HepG2 (cell line): ENCODE results near the gene NAMPT. TPM values are rescaled to one million over a fixed set of nuclear protein-coding genes. Genes with fewer than 3 reads are reported as not detected.

Source experiments
- ATAC-seq: fragments of 200-7000 bp; cut with Tn5 transposase; 3 replicates; pipeline ENCODE4 v1.9.1; 2020; ENCODE audit warnings: mild to moderate bottlenecking, moderate library complexity
- BruUV-seq: library from RNA; stranded (reverse); fragments of 400-500 nt; replicated peaks from 2 replicates; lab custom pipeline; 2021; lab: Mats Ljungman, UMichigan
- CTCF ChIA-PET: fragments of 300-600 bp; formaldehyde crosslinking; extraction: SDS; loops from one replicate; lab custom pipeline; 2021; ENCODE audit warnings: low total read pairs, inconsistent platforms, low intra/inter-chr PET ratio; lab: Yijun Ruan, JAX
- POLR2A ChIA-PET: fragments of 350-600 bp; sonication (Branson Sonifier 250); formaldehyde crosslinking; loops from one replicate; lab custom pipeline; 2020; ENCODE audit warnings: antibody characterized with exemption, inconsistent platforms; lab: Yijun Ruan, JAX
- DNase-seq: peaks from one replicate; pipeline ENCODE4 v3.0.0-alpha.2; 2015; ENCODE audit warnings: low spot score
- FAIRE-seq: peaks from 3 replicates; lab custom pipeline; 2011; peaks lifted over from hg19 to GRCh38; lab: Jason Lieb, UNC
- H2AFZ ChIP-seq: one replicate; pipeline ENCODE4 v1.6.1; 2011; ENCODE audit warnings: low read length, inconsistent platforms
- H3K27ac ChIP-seq: fragments of 300-600 bp; 3 replicates; pipeline ENCODE4 v1.8.0; 2011; ENCODE audit warnings: mixed run types, mild to moderate bottlenecking, mixed read lengths, low read length, inconsistent platforms; ENCODE audit not compliant: insufficient read depth; ENCODE audit errors: extremely low read length
- H3K27me3 ChIP-seq, 2 experiments: fragments of 200-600 bp in 1 of 2; 2 replicates in 1 of 2; 3 replicates in 1 of 2; pipeline versions ENCODE4 v1.6.0 to v1.8.0; 2011; ENCODE audit warnings: low read length in 2 of 2, mild to moderate bottlenecking in 2 of 2, moderate library complexity in 2 of 2, inconsistent platforms in 1 of 2; ENCODE audit not compliant: insufficient read depth in 2 of 2, control insufficient read depth in 1 of 2
- H3K36me3 ChIP-seq, 2 experiments: fragments of 200-600 bp in 1 of 2; replicated peaks in 1 of 2; 2 replicates in 1 of 2; 3 replicates in 1 of 2; pipeline versions ENCODE4 v1.5.1 to v1.8.0; 2011; ENCODE audit warnings: low read length in 2 of 2, inconsistent platforms in 1 of 2; ENCODE audit not compliant: insufficient read depth in 2 of 2, control insufficient read depth in 1 of 2
- H3K4me1 ChIP-seq: 2 replicates; pipeline ENCODE4 v1.5.1; 2012; ENCODE audit warnings: low read length, inconsistent platforms; ENCODE audit not compliant: insufficient read depth
- H3K4me2 ChIP-seq: 2 replicates; pipeline ENCODE4 v1.6.0; 2011; ENCODE audit warnings: low read depth, low read length, inconsistent platforms
- H3K4me3 ChIP-seq, 3 experiments: fragments of 200-600 bp in 1 of 3; sonication (generic), shearing (Covaris generic) in 1 of 3; replicated peaks in 1 of 3; 2 replicates each; pipeline ENCODE4 v1.5.1; 2011 to 2016; ENCODE audit warnings: low read length in 3 of 3, inconsistent platforms in 2 of 3, low read depth in 2 of 3, mild to moderate bottlenecking in 2 of 3, control low read depth in 1 of 3, mixed read lengths in 1 of 3; ENCODE audit not compliant: insufficient read depth in 1 of 3
- H3K79me2 ChIP-seq: one replicate; pipeline ENCODE4 v1.6.1; 2011; ENCODE audit warnings: low read length, inconsistent platforms; ENCODE audit not compliant: insufficient read depth
- H3K9ac ChIP-seq: 2 replicates; pipeline ENCODE4 v1.6.0; 2011; ENCODE audit warnings: mild to moderate bottlenecking, low read depth, low read length, inconsistent platforms; ENCODE audit not compliant: insufficient read depth
- H3K9me3 ChIP-seq: 2 replicates; pipeline ENCODE4 v1.5.1; 2012; ENCODE audit warnings: mild to moderate bottlenecking, low read length
- H4K20me1 ChIP-seq: 2 replicates; pipeline ENCODE4 v1.6.0; 2011; ENCODE audit warnings: inconsistent platforms, mild to moderate bottlenecking, low read length, moderate library complexity; ENCODE audit not compliant: insufficient read depth
- ATF4 ChIP-seq, 2 experiments: fragments of 450-650 bp in 1 of 2; sonication (generic) in 1 of 2; formaldehyde crosslinking; IDR thresholded peaks; 2 replicates each; pipeline versions ENCODE4 v1.5.0 to v1.8.0; 2020 to 2022; ENCODE audit warnings: mild to moderate bottlenecking in 1 of 2, missing genetic modification reagents in 1 of 2
- DMTF1 ChIP-seq: sonication (generic); formaldehyde crosslinking; IDR thresholded peaks from 2 replicates; pipeline ENCODE4 v1.4.0; 2020; ENCODE audit warnings: mild to moderate bottlenecking, missing genetic modification reagents
- EP300 ChIP-seq, 3 experiments: sonication (generic) in 1 of 3; formaldehyde crosslinking in 1 of 3; IDR thresholded peaks; 2 replicates each; pipeline versions ENCODE4 v1.5.1 to v1.6.1; 2011 to 2020; ENCODE audit warnings: low read depth in 2 of 3, low read length in 2 of 3, borderline replicate concordance in 1 of 3, improper control_type of control experiment in 1 of 3, mild to moderate bottlenecking in 1 of 3, missing genetic modification reagents in 1 of 3, moderate library complexity in 1 of 3
- HDAC2 ChIP-seq: sonication (generic); formaldehyde crosslinking; IDR thresholded peaks from 2 replicates; pipeline ENCODE4 v1.4.0; 2020; ENCODE audit warnings: missing genetic modification reagents
- MATR3 ChIP-seq: sonication (generic); formaldehyde crosslinking; IDR thresholded peaks from 2 replicates; pipeline ENCODE4 v1.4.0; 2020; ENCODE audit warnings: missing genetic modification reagents
- MLLT10 ChIP-seq: sonication (generic); formaldehyde crosslinking; IDR thresholded peaks from 2 replicates; pipeline ENCODE4 v1.4.0; 2020; ENCODE audit warnings: missing genetic modification reagents
- MTF2 ChIP-seq: sonication (generic); formaldehyde crosslinking; IDR thresholded peaks from 2 replicates; pipeline ENCODE4 v1.5.0; 2020; ENCODE audit warnings: missing genetic modification reagents, borderline replicate concordance
- RFX1 ChIP-seq: fragments of 450-650 bp; IDR thresholded peaks from 2 replicates; pipeline ENCODE4 v1.6.1; 2017
- TMF1 ChIP-seq: sonication (generic); formaldehyde crosslinking; IDR thresholded peaks from 2 replicates; pipeline ENCODE4 v1.8.1; 2022; ENCODE audit warnings: low read depth, missing genetic modification reagents
- WIZ ChIP-seq: sonication (generic); formaldehyde crosslinking; IDR thresholded peaks from 2 replicates; pipeline ENCODE4 v1.5.1; 2020; ENCODE audit warnings: mild to moderate bottlenecking, missing genetic modification reagents
- ZNF33A ChIP-seq: sonication (generic); formaldehyde crosslinking; IDR thresholded peaks from 2 replicates; pipeline ENCODE4 v1.5.1; 2020; ENCODE audit warnings: missing genetic modification reagents, mild to moderate bottlenecking, moderate library complexity, borderline replicate concordance
- ZNF784 ChIP-seq: sonication (generic); formaldehyde crosslinking; IDR thresholded peaks from 2 replicates; pipeline ENCODE4 v1.5.1; 2020; ENCODE audit warnings: missing genetic modification reagents, mild to moderate bottlenecking, borderline replicate concordance
- in situ Hi-C: cut with HindIII; loops from 2 replicates; pipeline ENCODE4 v1.10.0; 2017; ENCODE audit warnings: low pct_unique_long_range_greater_than_20kb; ENCODE audit not compliant: extremely low pct_ligation_motif_present
- intact Hi-C: fragments of 100-400 bp; cut with micrococcal nuclease; formaldehyde crosslinking; loops from one replicate; pipeline ENCODE4 v1.10.0; 2022; ENCODE audit not compliant: unreplicated experiment
- polyA plus RNA-seq, 8 experiments: library from polyadenylated mRNA; depleted of rRNA in 3 of 8; stranded (reverse) in 7 of 8; unstranded in 1 of 8; fragments of >200 nt; fragmentation: Illumina TruSeq in 4 of 8; extraction: Trizol in 4 of 8; gene quantifications; 2 replicates each; pipeline versions ENCODE4 v1.2.1 to v1.2.3, GENCODE V29; 2011 to 2016; ENCODE audit warnings: low read depth in 4 of 8, missing spikeins in 1 of 8, mixed read lengths in 1 of 8; ENCODE audit not compliant: insufficient read depth in 1 of 8
- total RNA-seq, 5 experiments: library from RNA; depleted of rRNA; stranded (reverse); fragments of >200 nt; fragmentation: Illumina TruSeq; extraction: Trizol; gene quantifications; 2 replicates each; pipeline ENCODE4 v1.2.3, GENCODE V29; 2016; ENCODE audit warnings: low read depth in 1 of 5

Gene NAMPT
- total and polyA plus RNA-seq, 2 of the 13 experiments (the other 11 are each of a cell fraction or from before 2014, with no cell fraction given) = 15.8 to 67.7 TPM

GRCh38 chr7:106309362-106309761, 24.6 kb upstream of the NAMPT start:
- Histone ChIP-seq H3K9me3 (no peaks in the 10 kb centered on the region), H3K27ac (no peak overlapping the region), H3K4me2 (no peak overlapping the region), H3K4me1 (peaks cover 17% of the 10 kb centered on the region), H2AFZ (no peak overlapping the region), H3K27me3 (peaks cover 0 to 7% of the 10 kb centered on the region in 2 experiments; a peak in 3 of 5 replicates), H4K20me1 (no peaks in the 10 kb centered on the region), H3K4me3 (no peak overlapping the region), H3K79me2 (no peaks in the 10 kb centered on the region)
- FAIRE-seq = no peak
- no TSS peak for BruUV-seq
- intact Hi-C loops = no loop called here
- CTCF ChIA-PET = no interaction called here
- no peak for DNase-seq
- in situ Hi-C loops = no loop called here
- POLR2A ChIA-PET = no interaction called here
- ATAC-seq = no peak
- TF ChIP-seq ZNF33A (CRISPR knock-in tag) (no peak), WIZ (no peak), RFX1 (no peak), MATR3 (no peak), MLLT10 (CRISPR knock-in tag) (no peak), ZNF784 (CRISPR knock-in tag) (no peak), ATF4 (CRISPR knock-in tag; IDR thresholded peaks at IDR 0.05) (no peak), HDAC2 (CRISPR knock-in tag) (no peak), EP300 (IDR thresholded peaks at IDR 0.05; ENCODE audit: low read depth in 2 of 2, low read length in 2 of 2) (no peak), EP300 (CRISPR knock-in tag; IDR thresholded peaks at IDR 0.05; ENCODE audit: borderline replicate concordance) (no peak), MTF2 (CRISPR knock-in tag) (no peak), TMF1 (CRISPR knock-in tag) (no peak), DMTF1 (CRISPR knock-in tag) (no peak)
- TF ChIP-seq, all 625 proteins: peak for 0
- Histone ChIP-seq H3K36me3 (no peaks in the 10 kb centered on the region), H3K9ac (no peak overlapping the region)
